Muscle layer of duodenum (tissue), 2 donors: ENCODE results near the gene HNRNPC.
"Not testable (repeated sequence)": the region's sequence is repeated elsewhere in the genome, so short reads cannot be mapped to it uniquely, and the experiment has no call there.

Experiments
- H3K27ac ChIP-seq: one replicate; pipeline ENCODE4 v1.7.0; 2013; ENCODE audit warnings: mild to moderate bottlenecking, low read length
- H3K27me3 ChIP-seq: one replicate; pipeline ENCODE4 v1.7.0; 2013; ENCODE audit warnings: low read depth, mild to moderate bottlenecking, control low read depth, low read length
- H3K36me3 ChIP-seq, 2 donors: one replicate each; pipeline ENCODE4 v1.7.0; 2013; ENCODE audit warnings: low read length in 2 of 2, control low read depth in 1 of 2, mild to moderate bottlenecking in 1 of 2; ENCODE audit not compliant: insufficient read depth in 2 of 2, control insufficient read depth in 1 of 2
- H3K4me1 ChIP-seq, 2 donors: one replicate each; pipeline ENCODE4 v1.7.0; 2013; ENCODE audit warnings: low read length in 2 of 2, mild to moderate bottlenecking in 2 of 2, control low read depth in 1 of 2, moderate library complexity in 1 of 2; ENCODE audit not compliant: insufficient read depth in 2 of 2, control insufficient read depth in 1 of 2
- H3K4me3 ChIP-seq, 2 donors: one replicate each; pipeline ENCODE4 v1.7.0; 2013; ENCODE audit warnings: low read length in 2 of 2, low read depth in 1 of 2, mild to moderate bottlenecking in 1 of 2
- H3K9me3 ChIP-seq, 2 donors: one replicate each; pipeline ENCODE4 v1.7.0; 2013; ENCODE audit warnings: low read length in 2 of 2, control low read depth in 1 of 2, mild to moderate bottlenecking in 1 of 2; ENCODE audit not compliant: control insufficient read depth in 1 of 2
- donor health status: healthy.

The HNRNPC gene

GRCh38 chr14:21256539-21257393 lies 12.5 kb downstream of the HNRNPC start:
- H3K4me1 ChIP-seq, result peaks cover 10 to 65% of the 10 kb centered on the region in 2 donors
- no peaks in the 10 kb centered on the region for H3K9me3 ChIP-seq
- H3K36me3 ChIP-seq, result peaks cover 19 to 33% of the 10 kb centered on the region in 2 donors
- no peak overlapping the region for H3K27ac ChIP-seq
- no peaks in the 10 kb centered on the region for H3K27me3 ChIP-seq
- H3K4me3 ChIP-seq, result no peak overlapping the region

GRCh38 chr14:21256102-21256447 lies 13.2 kb downstream of the HNRNPC start:
- not testable (repeated sequence) for H3K9me3 ChIP-seq, H3K4me3 ChIP-seq, H3K27me3 ChIP-seq, H3K27ac ChIP-seq
- Histone ChIP-seq H3K4me1 (peaks cover 10 to 58% of the 10 kb centered on the region in 2 donors), H3K36me3 (peaks cover 26 to 31% of the 10 kb centered on the region in 2 donors)

GRCh38 chr14:21255385-21256101 lies 13.7 kb downstream of the HNRNPC start:
- H3K4me1 ChIP-seq, result peaks cover 10 to 53% of the 10 kb centered on the region in 2 donors
- H3K36me3 ChIP-seq, result peaks cover 30 to 34% of the 10 kb centered on the region in 2 donors
- H3K9me3 ChIP-seq, result no peaks in the 10 kb centered on the region
- H3K4me3 ChIP-seq, result no peak overlapping the region
- no peaks in the 10 kb centered on the region for H3K27me3 ChIP-seq
- H3K27ac ChIP-seq, result no peak overlapping the region

GRCh38 chr14:21252149-21252548 lies 17.1 kb downstream of the HNRNPC start:
- H3K4me1 ChIP-seq, result peaks cover 0 to 32% of the 10 kb centered on the region in 2 donors

GRCh38 chr14:21251215-21251614 lies 18.0 kb downstream of the HNRNPC start:
- no peaks in the 10 kb centered on the region for H3K9me3 ChIP-seq
- H3K27me3 ChIP-seq, result no peaks in the 10 kb centered on the region
- H3K4me1 ChIP-seq, result peaks cover 0 to 32% of the 10 kb centered on the region in 2 donors
- peaks cover 28 to 32% of the 10 kb centered on the region in 2 donors for H3K36me3 ChIP-seq
- no peak overlapping the region for H3K4me3 ChIP-seq
- no peak overlapping the region for H3K27ac ChIP-seq

More at GRCh38 chr14:21252149-21252548, 17.1 kb downstream of the HNRNPC start:
- Histone ChIP-seq H3K4me3 (no peak overlapping the region), H3K27me3 (no peaks in the 10 kb centered on the region), H3K9me3 (no peaks in the 10 kb centered on the region), H3K36me3 (peaks cover 34 to 40% of the 10 kb centered on the region in 2 donors), H3K27ac (no peak overlapping the region)

GRCh38 chr14:21248739-21249411 lies 20.4 kb downstream of the HNRNPC start:
- Histone ChIP-seq H3K4me1 (peaks cover 0 to 24% of the 10 kb centered on the region in 2 donors), H3K27me3 (no peaks in the 10 kb centered on the region), H3K36me3 (peaks cover 30 to 32% of the 10 kb centered on the region in 2 donors), H3K27ac (no peak overlapping the region), H3K4me3 (no peak overlapping the region), H3K9me3 (no peaks in the 10 kb centered on the region)

- H3K9me3 ChIP-seq, result no peaks in the 10 kb centered on the region
- peaks cover 0 to 20% of the 10 kb centered on the region in 2 donors for H3K4me1 ChIP-seq
- H3K4me3 ChIP-seq, result no peak overlapping the region
- no peaks in the 10 kb centered on the region for H3K27me3 ChIP-seq
- no peak overlapping the region for H3K27ac ChIP-seq
- H3K36me3 ChIP-seq, result peaks cover 30 to 33% of the 10 kb centered on the region in 2 donors
Measured at GRCh38 chr14:21248338-21248737, 20.9 kb downstream of the HNRNPC start.

- peaks cover 0 to 27% of the 10 kb centered on the region in 2 donors for H3K4me1 ChIP-seq
- no peak overlapping the region for H3K4me3 ChIP-seq
- no peaks in the 10 kb centered on the region for H3K9me3 ChIP-seq
- H3K27ac ChIP-seq, result no peak overlapping the region
- H3K27me3 ChIP-seq, result no peaks in the 10 kb centered on the region
- peaks cover 32 to 33% of the 10 kb centered on the region in 2 donors for H3K36me3 ChIP-seq
Measured at GRCh38 chr14:21245813-21246212, 23.4 kb downstream of the HNRNPC start.

- H3K4me1 ChIP-seq, result peaks cover 0 to 36% of the 10 kb centered on the region in 2 donors
- H3K27ac ChIP-seq, result no peak overlapping the region
- no peaks in the 10 kb centered on the region for H3K27me3 ChIP-seq
- H3K36me3 ChIP-seq, result peaks cover 19 to 26% of the 10 kb centered on the region in 2 donors
- no peaks in the 10 kb centered on the region for H3K9me3 ChIP-seq
- no peak overlapping the region for H3K4me3 ChIP-seq
Measured at GRCh38 chr14:21244544-21244943, 24.7 kb downstream of the HNRNPC start.

GRCh38 chr14:21241218-21241819 lies 27.9 kb downstream of the HNRNPC start:
- H3K27me3 ChIP-seq, result no peaks in the 10 kb centered on the region
- H3K27ac ChIP-seq, result no peak overlapping the region
- peaks cover 22 to 23% of the 10 kb centered on the region in 2 donors for H3K36me3 ChIP-seq
- no peak overlapping the region for H3K4me3 ChIP-seq
- H3K4me1 ChIP-seq, result peaks cover 0 to 45% of the 10 kb centered on the region in 2 donors
- H3K9me3 ChIP-seq, result no peaks in the 10 kb centered on the region

- Histone ChIP-seq H3K4me1 (peaks cover 0 to 40% of the 10 kb centered on the region in 2 donors), H3K27me3 (no peaks in the 10 kb centered on the region), H3K36me3 (peaks cover 19 to 23% of the 10 kb centered on the region in 2 donors), H3K27ac (no peak overlapping the region), H3K4me3 (no peak overlapping the region), H3K9me3 (no peaks in the 10 kb centered on the region)
Measured at GRCh38 chr14:21240417-21240816, 28.8 kb downstream of the HNRNPC start.
